AG20443 (cell line): ENCODE measurements around the gene MT1X.

Experiments used
- DNase-seq: peaks from one replicate; pipeline ENCODE4 v3.0.0; 2012; ENCODE audit warnings: low spot score, mixed read lengths

Gene MT1X

DNA sequence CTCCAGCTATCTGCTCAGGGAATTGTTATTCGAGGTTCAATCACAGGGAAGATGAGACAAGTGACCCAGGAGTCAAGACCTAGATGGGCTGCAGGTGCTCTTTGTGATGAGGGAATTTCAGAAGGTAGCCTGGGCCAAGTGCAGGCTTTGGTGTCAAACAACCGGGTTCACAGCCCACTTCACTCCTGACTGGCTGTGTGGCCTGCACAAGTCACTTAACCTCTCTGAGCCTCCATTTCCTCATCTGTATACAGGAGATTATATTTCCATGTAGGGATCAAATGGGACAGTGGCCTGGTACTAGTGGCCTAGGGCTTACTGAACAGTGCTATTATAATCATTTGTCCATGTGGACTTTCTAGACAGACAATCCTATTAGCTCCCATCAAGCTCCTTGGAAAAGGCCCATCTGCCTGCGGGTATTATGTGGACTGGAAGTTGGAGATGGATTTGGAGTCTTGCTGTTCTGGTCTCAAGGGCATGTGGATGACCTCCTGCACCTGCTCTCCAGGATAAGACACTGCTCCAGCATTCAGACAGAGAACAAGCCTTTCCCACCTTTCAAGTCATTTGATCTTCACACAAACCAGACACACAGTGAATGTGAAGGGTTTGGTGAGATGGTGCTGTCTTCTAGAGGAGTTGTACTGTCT is 3.1 kb upstream of the MT1X start:
- no peak for DNase-seq

DNA sequence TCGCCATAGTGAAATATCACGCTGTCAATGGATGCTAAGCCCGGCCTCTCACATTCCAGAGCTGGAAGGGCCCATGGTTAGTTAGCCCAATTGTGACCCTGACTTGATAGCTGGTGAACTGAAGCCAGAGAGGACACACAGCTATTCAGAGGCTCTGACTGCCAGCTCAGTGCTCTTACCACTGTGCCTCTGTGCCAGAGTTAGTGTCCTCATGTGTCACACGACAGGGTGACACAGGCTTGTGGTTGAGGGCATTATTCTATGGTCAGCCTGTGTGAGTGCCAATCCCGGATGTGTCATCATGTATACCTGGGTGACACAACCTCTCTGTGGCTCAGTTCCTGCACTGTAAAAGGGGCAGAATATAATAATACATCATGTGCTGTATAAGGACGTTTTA is 2.5 kb upstream of the MT1X start:
- DNase-seq = no peak

GRCh38 chr16:56682703-56683397 is 580 bp downstream of the MT1X start:
- no peak for DNase-seq

DNA sequence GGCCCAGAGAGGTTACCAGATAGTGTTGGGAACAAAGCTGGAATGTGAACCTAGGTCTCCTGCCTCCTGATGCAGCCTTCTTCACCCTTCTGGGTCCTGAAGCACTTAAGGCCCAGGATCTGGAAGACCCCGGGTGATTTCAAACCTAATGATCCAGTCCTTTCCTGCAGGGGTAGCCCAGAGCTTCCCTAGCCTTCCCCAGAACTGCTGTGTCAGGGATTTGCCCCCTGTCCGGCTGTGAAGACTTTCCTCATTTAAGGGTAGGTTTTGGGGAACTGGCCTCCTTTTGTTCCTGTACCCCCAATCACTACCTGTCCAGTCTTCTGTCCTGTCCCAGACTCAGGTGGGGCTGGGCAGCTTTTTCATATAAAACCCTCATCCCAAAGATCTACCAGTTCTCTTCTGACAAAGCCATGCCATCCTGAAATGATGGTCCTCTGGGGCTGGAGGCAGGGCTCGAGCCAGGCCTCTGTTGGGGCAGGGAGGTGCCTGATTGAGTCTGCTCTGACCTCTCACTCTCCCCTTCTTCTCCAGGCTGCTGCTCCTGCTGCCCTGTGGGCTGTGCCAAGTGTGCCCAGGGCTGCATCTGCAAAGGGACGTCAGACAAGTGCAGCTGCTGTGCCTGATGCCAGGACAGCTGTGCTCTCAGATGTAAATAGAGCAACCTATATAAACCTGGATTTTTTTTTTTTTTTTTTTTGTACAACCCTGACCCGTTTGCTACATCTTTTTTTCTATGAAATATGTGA is 1.3 kb downstream of the MT1X start:
- no peak for DNase-seq

DNA sequence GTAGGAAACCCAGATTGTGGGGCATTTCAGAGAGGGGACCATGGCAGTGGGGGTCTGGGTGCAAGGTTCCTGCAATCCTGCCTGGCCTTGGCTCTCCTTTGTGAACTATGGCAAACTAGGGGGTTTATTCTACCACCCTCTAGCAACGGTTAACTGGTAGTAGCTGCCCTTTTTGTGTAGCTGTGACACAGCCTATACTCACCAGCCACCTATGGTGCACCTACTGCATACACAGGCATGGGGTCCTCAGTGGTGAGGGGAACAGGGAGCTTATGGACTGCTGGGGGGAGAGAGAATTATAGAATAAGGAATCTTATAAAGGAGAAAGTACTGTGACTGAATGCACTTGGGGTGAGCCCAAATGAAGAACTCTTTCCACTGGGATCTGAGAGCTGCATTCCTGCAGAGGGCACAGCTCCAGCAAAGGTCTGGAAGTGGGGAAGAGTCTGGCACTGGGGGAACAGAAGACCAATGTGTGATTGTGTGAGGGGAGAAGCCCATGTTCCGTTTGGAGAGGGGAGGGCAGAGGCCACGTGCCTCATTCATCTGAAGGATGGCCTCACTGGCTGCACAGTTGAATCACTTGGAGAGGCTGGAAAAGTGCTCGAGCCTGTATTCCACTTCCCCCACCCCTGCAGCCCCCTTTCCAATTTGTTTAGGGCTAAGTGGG is 2.1 kb downstream of the MT1X start:
- no peak for DNase-seq

DNA sequence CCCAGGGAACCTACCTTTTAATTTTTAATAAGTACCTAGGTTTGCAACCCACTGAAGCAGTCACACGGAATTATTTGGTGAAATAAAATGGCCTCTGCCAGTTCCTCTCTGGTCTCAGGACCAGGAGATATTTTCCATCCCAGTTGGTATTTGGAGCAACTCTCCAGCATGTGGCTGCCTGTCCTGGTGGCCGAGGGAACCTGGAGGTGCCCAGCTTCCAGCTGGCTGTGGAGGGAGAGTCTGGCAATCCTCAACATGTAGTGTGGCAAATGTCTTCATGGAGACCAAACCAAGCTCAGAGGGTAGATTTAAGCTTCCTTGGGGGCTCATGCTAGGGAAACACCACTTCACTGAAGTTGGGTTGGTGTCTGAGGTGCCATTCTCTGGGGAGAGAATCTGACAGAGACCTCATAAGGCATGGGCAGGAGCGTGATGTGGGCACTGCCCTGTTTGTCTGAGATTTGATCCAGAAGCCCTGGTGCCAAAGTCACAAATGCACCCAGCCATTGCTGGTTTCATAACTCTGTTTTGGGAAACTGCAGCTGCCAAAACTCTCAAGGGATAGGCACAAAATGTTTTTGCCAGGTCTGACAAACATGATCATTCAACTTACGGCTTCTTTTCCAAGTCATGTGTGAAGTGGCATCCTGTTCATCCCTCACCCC is 2.8 kb downstream of the MT1X start:
- no peak for DNase-seq

DNA sequence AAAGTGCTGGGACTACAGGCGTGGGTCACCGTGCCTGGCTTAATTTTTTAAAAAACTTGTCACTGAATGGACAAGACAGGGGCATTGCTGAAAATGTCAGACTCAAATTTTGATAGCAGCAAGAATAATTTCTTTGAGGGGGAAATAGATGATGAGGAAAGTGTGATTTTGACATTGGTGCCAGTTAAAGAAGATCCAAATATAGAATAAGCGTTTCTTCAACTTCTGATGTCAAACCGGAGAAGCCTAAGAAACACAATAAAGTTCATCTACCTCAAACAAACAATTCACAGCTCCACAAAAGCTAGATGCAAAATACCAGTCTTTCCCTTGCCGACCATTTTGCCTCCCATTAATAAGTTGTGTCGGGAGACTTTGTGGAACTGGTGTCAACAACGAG is 4.5 kb downstream of the MT1X start:
- DNase-seq = no peak

GRCh38 chr16:56688762-56689161 is 6.5 kb downstream of the MT1X start:
- no peak for DNase-seq

DNA sequence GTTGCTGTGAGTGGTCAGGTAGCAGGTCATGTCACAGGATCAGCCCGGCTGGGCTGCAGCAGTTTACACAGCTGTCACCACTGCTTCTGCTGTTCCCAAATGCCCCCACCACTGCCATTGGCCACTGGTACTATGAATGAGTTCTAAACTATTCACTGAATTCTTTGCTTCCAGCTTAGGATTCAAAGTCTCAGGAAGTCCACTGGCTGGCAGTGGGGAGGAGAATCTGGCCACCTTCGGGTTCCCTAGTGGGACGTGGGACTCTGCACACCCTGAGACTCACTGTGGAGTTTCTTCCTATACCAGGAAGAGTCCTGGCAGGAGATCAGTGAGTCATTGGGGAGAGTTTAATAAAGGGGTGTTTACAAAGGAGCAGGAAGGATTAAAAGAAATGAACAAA is 6.9 kb downstream of the MT1X start:
- no peak for DNase-seq

GRCh38 chr16:56690420-56691122 is 8.3 kb downstream of the MT1X start:
- DNase-seq = no peak

- DNase-seq = no peak
Measured at GRCh38 chr16:56691885-56692284, 9.6 kb downstream of the MT1X start.

DNA sequence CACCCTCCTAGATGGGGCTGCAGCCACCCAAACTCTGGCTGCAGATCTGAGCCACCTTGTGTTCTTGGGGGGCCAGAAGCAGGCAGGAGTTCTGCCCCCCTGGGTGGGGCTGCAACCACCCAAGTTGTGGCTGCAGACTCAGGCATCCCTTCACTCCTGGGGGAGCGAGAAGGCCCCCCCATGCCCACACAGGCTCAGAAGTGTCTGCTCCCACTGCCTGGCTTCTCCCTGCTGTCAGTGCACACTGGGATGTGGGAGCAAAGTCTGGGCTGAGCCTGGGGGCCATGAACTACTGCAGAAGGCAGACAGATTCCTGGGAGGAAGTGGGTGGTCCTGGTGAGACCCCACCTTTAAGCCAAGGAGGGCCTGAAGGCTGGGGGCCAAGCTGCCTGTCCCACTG is 13.0 kb downstream of the MT1X start:
- DNase-seq = no peak

- DNase-seq = no peak
Measured at GRCh38 chr16:56697456-56698155, 15.3 kb downstream of the MT1X start.

DNA sequence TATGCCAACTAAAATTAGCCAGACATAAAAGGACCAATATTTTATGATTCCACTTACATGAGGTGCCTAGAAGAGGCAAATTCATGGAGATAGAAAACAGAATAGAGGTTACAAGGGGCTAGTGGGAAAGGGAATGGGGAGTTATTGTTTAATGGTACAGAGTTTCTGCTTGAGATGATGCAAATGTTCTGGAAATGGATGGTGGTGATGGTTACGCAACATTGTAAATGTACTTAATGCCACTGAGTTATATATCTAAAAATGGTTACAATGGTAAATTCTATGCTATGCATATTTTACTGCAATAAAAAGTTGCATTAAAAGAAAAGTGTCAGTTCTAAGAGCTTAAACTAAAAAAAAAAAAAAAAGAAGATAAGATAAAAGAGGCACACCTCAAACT is 17.9 kb downstream of the MT1X start:
- DNase-seq = no peak

DNA sequence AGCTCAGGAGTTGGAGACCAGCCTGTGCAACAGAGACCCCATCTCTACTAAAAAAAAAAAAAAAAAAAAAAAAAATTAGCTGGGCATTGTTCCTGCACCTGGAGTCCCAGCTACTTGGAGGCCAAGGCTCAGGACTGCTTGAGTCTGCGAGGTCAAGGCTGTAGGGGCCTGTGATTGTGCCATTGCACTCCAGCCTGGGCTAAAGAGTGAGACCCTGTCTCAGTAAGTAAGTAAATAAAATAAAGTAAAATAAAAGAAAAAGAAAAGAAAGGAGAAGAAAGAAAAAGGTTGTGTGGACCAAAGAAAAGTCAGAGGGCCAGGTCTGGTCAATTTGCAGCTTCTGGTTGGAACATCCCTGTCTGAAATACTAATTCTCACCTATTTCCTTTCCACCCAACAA is 18.4 kb downstream of the MT1X start:
- DNase-seq = no peak

DNA sequence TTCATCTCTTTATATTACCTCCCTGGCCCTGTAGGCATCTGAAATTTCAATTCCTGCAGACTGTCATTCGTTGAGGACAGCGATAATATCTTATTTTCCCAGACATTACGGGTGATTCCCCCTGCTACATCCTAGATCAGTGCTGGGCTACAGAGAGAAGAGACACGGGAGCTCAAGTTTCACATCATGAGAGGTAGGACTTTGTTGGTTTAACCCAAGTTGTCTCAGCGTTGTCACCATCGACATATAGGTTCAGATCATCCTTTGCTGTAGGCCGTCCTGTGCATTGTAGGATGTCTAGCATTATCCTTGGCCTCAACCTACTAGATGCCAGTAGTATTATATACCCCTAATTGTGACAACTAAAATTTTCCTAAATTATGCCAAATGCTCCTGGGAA is 19.3 kb downstream of the MT1X start:
- no peak for DNase-seq

DNA sequence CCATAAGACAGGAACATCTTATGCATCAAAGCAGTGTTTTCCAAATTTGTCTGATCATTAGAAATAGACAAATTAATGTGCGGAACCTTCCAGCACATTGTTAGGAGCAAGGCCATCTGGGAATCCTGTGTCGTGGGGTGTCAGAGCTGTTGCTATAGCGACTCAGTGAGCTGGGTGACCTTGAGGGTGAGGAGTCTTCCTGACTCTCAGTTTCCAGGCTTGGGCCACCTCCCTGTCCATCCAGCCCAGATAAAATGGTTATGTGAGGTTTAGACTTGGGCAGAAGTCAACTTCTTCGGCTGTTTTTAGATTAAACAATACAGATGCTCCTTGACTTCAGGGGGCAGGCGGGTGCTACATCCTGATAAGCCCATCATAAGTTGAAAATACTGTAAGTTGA is 20.6 kb downstream of the MT1X start:
- DNase-seq = no peak

- DNase-seq = no peak
Measured at GRCh38 chr16:56708525-56709442, 26.5 kb downstream of the MT1X start.

GRCh38 chr16:56709443-56710040 is 27.3 kb downstream of the MT1X start:
- no peak for DNase-seq
